ENCODE data around the gene FAM229A. TPM values are rescaled to one million over a fixed set of nuclear protein-coding genes. Genes with fewer than 3 reads are reported as not detected.
A peak's percentile ranks its signal among the peaks of the same experiment; 100 is the strongest.

FAM229A gene, protein sequence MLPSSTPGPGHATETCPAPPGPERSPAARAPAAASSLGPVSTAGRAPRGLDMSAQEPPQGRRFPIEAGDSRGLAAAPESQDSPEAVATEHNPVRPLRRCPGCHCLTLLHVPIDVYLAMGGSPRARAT
- total RNA-seq (2021), result 6.7 to 10.4 TPM (median 9.4 TPM) in 3 replicates
- percentile 41 among the genes with signal in this experiment for Bru-seq, nascent RNA
- long read RNA-seq, experiment 1, partial matches to known transcripts, result 0 of 6 reads
- long read RNA-seq, experiment 1, other reads (novel, unspliced or antisense), result 1 of 6 reads
- long read RNA-seq, experiment 2, partial matches to known transcripts, result 0 of 1 reads
- long read RNA-seq, experiment 2, other reads (novel, unspliced or antisense), result 0 of 1 reads
- long read RNA-seq, experiment 3, result 0 reads

GRCh38 chr1:32362474-32363313, at the start of gene FAM229A, which contains the start of gene TSSK3:
Gene FAM229A (minus strand): TSS chr1:32362485. CDS start chr1:32362091, 394 bp downstream.
Gene TSSK3 (plus strand): TSS chr1:32362539. CDS start chr1:32362702, 163 bp downstream.
- CTCF ChIA-PET, result interaction anchor here (0.6 to 2.0 kb wide), 5 partner anchors 11 to 147 kb away, joined by 3 to 7 read pairs (median 4); no protein-coding TSS in a partner anchor
- POLR2A ChIA-PET, result interaction anchor here (0.6 to 2.5 kb wide), 5 partner anchors 12 to 394 kb away, joined by 3 to 10 read pairs (median 4); partner anchors contain the start of genes BSDC1 and MARCKSL1
- no peak for TF ChIP-seq SMAD3 (CRISPR knock-in tag; IDR thresholded peaks at IDR 0.05; ENCODE audit: borderline replicate concordance)
- TF ChIP-seq, protein P1, sequence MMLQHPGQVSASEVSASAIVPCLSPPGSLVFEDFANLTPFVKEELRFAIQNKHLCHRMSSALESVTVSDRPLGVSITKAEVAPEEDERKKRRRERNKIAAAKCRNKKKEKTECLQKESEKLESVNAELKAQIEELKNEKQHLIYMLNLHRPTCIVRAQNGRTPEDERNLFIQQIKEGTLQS (CRISPR knock-in tag; conservative IDR thresholded peaks at IDR 0.05), result no peak
- TF ChIP-seq NFATC4 (CRISPR knock-in tag; IDR thresholded peaks at IDR 0.05), result no peak
- TF ChIP-seq ZNF281 (CRISPR knock-in tag; IDR thresholded peaks at IDR 0.05), result no peak
- TF ChIP-seq TCF7 (CRISPR knock-in tag; IDR thresholded peaks at IDR 0.05; ENCODE audit: low read depth), result no peak
- TF ChIP-seq, protein P2, sequence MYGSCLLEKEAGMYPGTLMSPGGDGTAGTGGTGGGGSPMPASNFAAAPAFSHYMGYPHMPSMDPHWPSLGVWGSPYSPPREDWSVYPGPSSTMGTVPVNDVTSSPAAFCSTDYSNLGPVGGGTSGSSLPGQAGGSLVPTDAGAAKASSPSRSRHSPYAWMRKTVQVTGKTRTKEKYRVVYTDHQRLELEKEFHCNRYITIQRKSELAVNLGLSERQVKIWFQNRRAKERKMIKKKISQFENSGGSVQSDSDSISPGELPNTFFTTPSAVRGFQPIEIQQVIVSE (CRISPR knock-in tag; IDR thresholded peaks at IDR 0.05; ENCODE audit: borderline replicate concordance), result no peak
- no peak for TF ChIP-seq E2F1 (CRISPR knock-in tag; IDR thresholded peaks at IDR 0.05)
- no peak for TF ChIP-seq USF1 (CRISPR knock-in tag; IDR thresholded peaks at IDR 0.05)
- Mint-ChIP-seq H3K27ac (peak within 1 kb of the TSS; percentile 35; the same call in 1 of the 2 replicates), H3K27me3 (ENCODE audit: low read depth) (peaks cover 41% of the 10 kb centered on the region), H3K4me1 (peaks cover 10% of the 10 kb centered on the region), H3K36me3 (peaks cover 4% of the 10 kb centered on the region), H3K9me3 (no peaks in the 10 kb centered on the region), H3K4me3 (peak within 1 kb of the TSS; percentile 52)
- DNase-seq (ENCODE audit: low spot score), result no peak
- ATAC-seq, result peak; percentile 17

DNA sequence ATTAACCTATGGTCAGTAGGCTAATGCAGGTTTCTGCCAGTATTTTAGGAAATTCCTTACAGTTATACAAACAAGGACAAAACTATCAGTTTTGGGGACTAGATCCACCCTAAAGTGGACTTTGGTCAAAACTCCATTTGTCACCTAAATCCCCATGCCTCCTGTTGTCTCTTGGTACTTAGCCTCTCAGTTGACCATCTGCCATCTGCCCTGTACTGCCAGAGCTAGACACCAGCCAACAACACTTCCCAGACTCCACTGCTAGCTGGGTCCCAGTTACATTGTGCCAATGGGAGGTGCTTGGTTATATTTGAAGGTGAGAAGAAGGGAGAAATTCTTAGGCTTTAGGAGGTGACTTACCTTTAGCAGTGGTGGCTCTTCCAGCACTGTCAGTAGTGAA, 49.0 kb upstream of the FAM229A start:
- H3K4me1 Mint-ChIP-seq, result 0 out of 2 replicates have a peak, but pooled peaks cover 5% of the 10 kb centered on the region
- POLR2A ChIA-PET, result interaction anchor here (1.1 kb wide), 1 partner anchor 163 kb away, joined by 3 read pairs; no protein-coding TSS in a partner anchor
- H3K4me3 Mint-ChIP-seq, result no peak overlapping the region
- CTCF ChIA-PET, result interaction anchor here (2.7 kb wide), 1 partner anchor 10 kb away, joined by 12 read pairs; no protein-coding TSS in a partner anchor
- H3K9me3 Mint-ChIP-seq, result peaks cover 43% of the 10 kb centered on the region
- H3K27me3 Mint-ChIP-seq (ENCODE audit: low read depth), result peaks cover 32% of the 10 kb centered on the region
- no peak overlapping the region for H3K27ac Mint-ChIP-seq
- peaks cover 36% of the 10 kb centered on the region for H3K36me3 Mint-ChIP-seq
- DNase-seq (ENCODE audit: low spot score), result no peak
- ATAC-seq, result no peak
- TF ChIP-seq TCF7 (CRISPR knock-in tag; IDR thresholded peaks at IDR 0.05; ENCODE audit: low read depth) (no peak), ZNF263 (CRISPR knock-in tag; IDR thresholded peaks at IDR 0.05; ENCODE audit: low read depth) (no peak), ZNF423 (CRISPR knock-in tag; IDR thresholded peaks at IDR 0.05) (no peak), FOXP1 (CRISPR knock-in tag; IDR thresholded peaks at IDR 0.05; ENCODE audit: borderline replicate concordance) (no peak), NR1H2 (CRISPR knock-in tag; IDR thresholded peaks at IDR 0.05) (no peak), NR3C1 (CRISPR knock-in tag; conservative IDR thresholded peaks at IDR 0.05; ENCODE audit: low read depth) (no peak), NFYB (CRISPR knock-in tag; conservative IDR thresholded peaks at IDR 0.05; ENCODE audit: low read depth) (no peak), OVOL2 (CRISPR knock-in tag; IDR thresholded peaks at IDR 0.05; ENCODE audit: borderline replicate concordance) (no peak), NR2C2 (CRISPR knock-in tag; IDR thresholded peaks at IDR 0.05) (no peak)
- TF ChIP-seq, protein P3, sequence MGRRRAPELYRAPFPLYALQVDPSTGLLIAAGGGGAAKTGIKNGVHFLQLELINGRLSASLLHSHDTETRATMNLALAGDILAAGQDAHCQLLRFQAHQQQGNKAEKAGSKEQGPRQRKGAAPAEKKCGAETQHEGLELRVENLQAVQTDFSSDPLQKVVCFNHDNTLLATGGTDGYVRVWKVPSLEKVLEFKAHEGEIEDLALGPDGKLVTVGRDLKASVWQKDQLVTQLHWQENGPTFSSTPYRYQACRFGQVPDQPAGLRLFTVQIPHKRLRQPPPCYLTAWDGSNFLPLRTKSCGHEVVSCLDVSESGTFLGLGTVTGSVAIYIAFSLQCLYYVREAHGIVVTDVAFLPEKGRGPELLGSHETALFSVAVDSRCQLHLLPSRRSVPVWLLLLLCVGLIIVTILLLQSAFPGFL (CRISPR knock-in tag; IDR thresholded peaks at IDR 0.05; ENCODE audit: borderline replicate concordance), result no peak
- TF ChIP-seq, protein P4, sequence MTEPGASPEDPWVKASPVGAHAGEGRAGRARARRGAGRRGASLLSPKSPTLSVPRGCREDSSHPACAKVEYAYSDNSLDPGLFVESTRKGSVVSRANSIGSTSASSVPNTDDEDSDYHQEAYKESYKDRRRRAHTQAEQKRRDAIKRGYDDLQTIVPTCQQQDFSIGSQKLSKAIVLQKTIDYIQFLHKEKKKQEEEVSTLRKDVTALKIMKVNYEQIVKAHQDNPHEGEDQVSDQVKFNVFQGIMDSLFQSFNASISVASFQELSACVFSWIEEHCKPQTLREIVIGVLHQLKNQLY (CRISPR knock-in tag; IDR thresholded peaks at IDR 0.05), result no peak
- TF ChIP-seq, protein P5, sequence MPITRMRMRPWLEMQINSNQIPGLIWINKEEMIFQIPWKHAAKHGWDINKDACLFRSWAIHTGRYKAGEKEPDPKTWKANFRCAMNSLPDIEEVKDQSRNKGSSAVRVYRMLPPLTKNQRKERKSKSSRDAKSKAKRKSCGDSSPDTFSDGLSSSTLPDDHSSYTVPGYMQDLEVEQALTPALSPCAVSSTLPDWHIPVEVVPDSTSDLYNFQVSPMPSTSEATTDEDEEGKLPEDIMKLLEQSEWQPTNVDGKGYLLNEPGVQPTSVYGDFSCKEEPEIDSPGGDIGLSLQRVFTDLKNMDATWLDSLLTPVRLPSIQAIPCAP (CRISPR knock-in tag; IDR thresholded peaks at IDR 0.05), result no peak
